ENCODE results near the gene HDHD3.

DNA sequence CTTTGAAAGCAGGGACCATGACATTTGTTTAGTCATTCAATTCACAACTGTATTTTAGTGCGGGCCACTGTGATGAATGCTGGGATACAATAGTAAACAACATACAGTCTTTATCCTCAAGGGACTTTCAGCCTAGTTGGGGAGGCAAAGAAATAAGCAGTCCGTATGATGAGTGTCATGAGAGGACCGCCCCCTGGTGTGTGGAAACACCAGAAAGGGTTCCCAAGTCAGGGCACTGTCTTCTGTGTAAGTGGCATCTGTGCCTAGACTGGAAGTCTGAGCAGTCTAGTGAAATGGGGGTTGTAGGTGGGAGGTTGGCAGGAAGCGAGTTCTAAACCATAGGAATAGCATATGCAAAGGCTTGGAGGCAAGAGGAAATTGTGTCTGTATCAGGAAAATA, 40.6 kb upstream of the HDHD3 start:
- TF ChIP-seq CTCF (IDR thresholded peaks at IDR 0.05), result no peak
- no peak for TF ChIP-seq POLR2A (IDR thresholded peaks at IDR 0.05)

All from suprapubic skin (tissue), 3 donors.